Stomach smooth muscle (tissue), 2 donors: Measurements from ENCODE around the gene PDK2.

ENCODE experiments used
- H3K27ac ChIP-seq: one replicate; pipeline ENCODE4 v1.7.0; 2013; ENCODE audit warnings: mild to moderate bottlenecking, low read length, inconsistent platforms
- H3K27me3 ChIP-seq, 2 donors: one replicate each; pipeline ENCODE4 v1.7.0; 2013; ENCODE audit warnings: low read length in 2 of 2; ENCODE audit not compliant: insufficient read depth in 2 of 2, control insufficient read depth in 1 of 2
- H3K36me3 ChIP-seq, 2 donors: one replicate each; pipeline ENCODE4 v1.7.0; 2013; ENCODE audit warnings: low read length in 2 of 2; ENCODE audit not compliant: control insufficient read depth in 2 of 2, insufficient read depth in 2 of 2
- H3K4me1 ChIP-seq: one replicate; pipeline ENCODE4 v1.7.0; 2013; ENCODE audit warnings: low read length; ENCODE audit not compliant: control insufficient read depth, insufficient read depth
- H3K4me3 ChIP-seq, 2 donors: one replicate each; pipeline ENCODE4 v1.7.0; 2013; ENCODE audit warnings: low read length in 2 of 2
- H3K9ac ChIP-seq, 2 donors: one replicate each; pipeline ENCODE4 v1.7.0; 2013; ENCODE audit warnings: low read length in 2 of 2, mild to moderate bottlenecking in 1 of 2
- H3K9me3 ChIP-seq, 2 donors: one replicate each; pipeline ENCODE4 v1.7.0; 2013; ENCODE audit warnings: low read length in 2 of 2; ENCODE audit not compliant: control insufficient read depth in 2 of 2
- donor health status: healthy.
- donor health status: Pancreatic carcinoma.

Gene PDK2

DNA sequence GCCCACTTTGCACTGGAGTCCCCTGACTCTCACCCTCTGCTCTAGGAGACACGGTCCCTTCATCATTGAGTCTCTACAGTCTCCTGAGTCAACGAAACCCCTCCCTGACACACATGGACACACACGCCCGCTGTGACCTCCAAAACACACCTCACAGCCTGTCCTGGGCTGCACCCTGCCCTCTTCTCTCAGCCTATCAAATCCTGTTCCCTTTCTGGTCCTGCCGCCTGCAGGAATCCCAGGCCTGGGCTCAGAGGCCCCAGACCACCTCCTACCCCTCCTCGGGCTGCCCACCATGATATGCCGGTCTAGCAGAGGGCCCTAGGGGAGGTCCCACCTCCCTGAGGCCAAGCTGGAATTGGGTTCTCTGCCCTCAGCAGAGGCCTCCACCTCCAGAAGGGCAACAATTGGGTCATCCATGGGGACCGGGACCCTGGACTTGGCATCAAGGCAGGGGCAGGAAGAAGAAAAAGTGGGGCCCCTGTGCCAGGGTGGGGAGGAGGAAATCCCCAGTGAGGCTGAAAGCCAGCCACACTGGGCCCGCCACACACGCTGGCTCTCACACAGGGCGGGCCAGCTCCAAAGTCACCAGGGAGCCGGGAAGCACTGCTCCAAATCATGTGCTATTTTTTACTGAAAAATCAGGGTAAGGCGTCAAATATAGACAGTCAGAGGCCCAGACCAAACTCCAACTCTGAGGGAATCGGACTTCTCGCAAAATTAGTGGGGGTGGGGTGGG, 51.9 kb downstream of the PDK2 start:
- Histone ChIP-seq H3K27me3 (no peaks in the 10 kb centered on the region), H3K36me3 (peaks cover 21 to 25% of the 10 kb centered on the region in 2 donors), H3K4me1 (peaks cover 57% of the 10 kb centered on the region), H3K9me3 (no peaks in the 10 kb centered on the region), H3K9ac (peak overlapping the region; percentile 47 to 66), H3K4me3 (peak overlapping the region; percentile 75 to 79), H3K27ac (peak overlapping the region; percentile 70)

DNA sequence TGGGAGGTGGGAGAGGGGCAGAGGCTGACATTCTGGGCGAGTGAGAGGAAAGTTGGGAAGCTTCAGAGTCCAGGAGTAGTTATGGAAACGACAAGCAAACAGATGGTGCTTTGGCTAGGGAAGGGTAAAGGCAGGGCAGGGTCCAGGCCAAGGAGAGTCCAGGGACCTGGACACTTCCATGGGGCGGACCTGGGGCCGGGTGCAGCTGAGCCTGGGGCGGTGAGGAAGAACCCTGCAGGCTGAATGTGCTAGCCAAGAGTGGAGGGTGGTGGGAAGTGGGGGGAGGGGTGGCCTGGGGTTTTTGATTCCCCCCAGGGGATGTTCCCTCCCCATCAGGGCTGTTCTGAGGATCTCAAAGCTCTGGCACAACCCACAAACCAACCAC, 52.7 kb downstream of the PDK2 start:
- no peaks in the 10 kb centered on the region for H3K9me3 ChIP-seq
- H3K4me3 ChIP-seq, result peak overlapping the region; percentile 75 to 79
- H3K27me3 ChIP-seq, result no peaks in the 10 kb centered on the region
- peak overlapping the region; percentile 36 to 66 for H3K9ac ChIP-seq
- peak overlapping the region; percentile 70 for H3K27ac ChIP-seq
- peaks cover 16 to 19% of the 10 kb centered on the region in 2 donors for H3K36me3 ChIP-seq
- H3K4me1 ChIP-seq, result peaks cover 64% of the 10 kb centered on the region

DNA sequence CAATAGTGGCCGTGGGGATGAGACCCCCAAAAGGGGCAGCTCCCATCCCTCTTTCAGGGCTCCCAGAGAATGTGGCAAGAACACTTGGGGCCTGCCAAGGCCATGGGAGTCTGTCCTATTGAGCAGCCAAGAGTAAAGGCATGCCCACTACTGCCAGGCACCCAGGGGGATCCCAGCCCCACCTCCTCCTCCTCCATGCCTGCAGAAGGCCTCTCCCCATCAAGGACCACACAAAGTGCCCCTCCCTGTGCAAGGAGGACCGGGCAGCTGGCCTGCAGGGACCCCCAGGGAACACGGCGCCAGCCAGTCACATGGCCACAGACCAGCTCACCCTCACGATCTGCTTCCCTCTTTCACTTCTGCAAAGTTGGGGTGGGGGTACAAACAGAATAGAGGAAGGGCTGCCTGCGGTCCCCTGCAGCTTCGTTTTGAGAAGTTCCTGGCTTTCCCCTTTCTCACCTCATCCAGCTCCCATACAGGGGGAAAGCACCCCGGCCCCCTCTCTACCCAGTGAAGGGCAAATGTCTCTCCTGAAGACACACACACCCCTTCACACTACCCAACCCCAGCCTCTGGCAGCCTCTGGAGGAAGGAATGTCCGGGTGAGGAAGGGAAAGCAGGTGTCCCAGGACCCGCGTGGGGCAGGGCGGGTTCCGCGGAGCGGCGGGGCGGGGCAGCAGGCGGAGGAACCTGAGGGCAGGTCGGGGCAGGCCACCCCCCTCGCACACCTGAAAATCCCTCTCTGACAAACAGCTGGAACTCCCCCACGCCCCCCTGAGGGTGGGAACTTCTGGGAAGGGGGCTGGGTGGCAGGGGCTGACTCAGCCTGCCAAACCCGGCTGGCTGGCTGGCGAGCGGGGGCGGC, 53.3 kb downstream of the PDK2 start:
- peak overlapping the region; percentile 75 to 79 for H3K4me3 ChIP-seq
- no peaks in the 10 kb centered on the region for H3K9me3 ChIP-seq
- no peaks in the 10 kb centered on the region for H3K27me3 ChIP-seq
- peak overlapping the region; percentile 70 for H3K27ac ChIP-seq
- H3K4me1 ChIP-seq, result peaks cover 68% of the 10 kb centered on the region
- H3K36me3 ChIP-seq, result peaks cover 15% of the 10 kb centered on the region in 2 donors
- H3K9ac ChIP-seq, result peak overlapping the region; percentile 29 to 66

DNA sequence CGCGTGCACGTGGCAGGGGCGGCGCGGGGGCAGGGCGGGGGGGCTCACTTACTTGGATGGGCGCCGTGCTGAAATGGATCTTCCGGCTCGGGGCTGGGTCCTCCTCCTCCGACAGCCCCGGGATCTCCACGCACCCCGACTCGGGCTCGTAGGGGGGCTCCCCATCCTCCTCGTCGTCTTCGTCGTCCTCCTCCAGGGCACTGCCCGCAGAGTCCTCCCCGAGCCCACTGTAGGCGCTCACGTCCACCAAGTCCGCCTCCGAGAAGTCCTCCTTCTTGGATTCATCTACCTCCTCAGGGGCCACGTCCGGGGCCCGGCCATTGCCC, 53.9 kb downstream of the PDK2 start:
- Histone ChIP-seq H3K27ac (peak overlapping the region; percentile 60), H3K4me1 (peaks cover 73% of the 10 kb centered on the region), H3K36me3 (peaks cover 9 to 12% of the 10 kb centered on the region in 2 donors), H3K27me3 (no peaks in the 10 kb centered on the region), H3K9ac (peak overlapping the region; percentile 51 to 64), H3K9me3 (no peaks in the 10 kb centered on the region), H3K4me3 (peak overlapping the region; percentile 67 to 79)

DNA sequence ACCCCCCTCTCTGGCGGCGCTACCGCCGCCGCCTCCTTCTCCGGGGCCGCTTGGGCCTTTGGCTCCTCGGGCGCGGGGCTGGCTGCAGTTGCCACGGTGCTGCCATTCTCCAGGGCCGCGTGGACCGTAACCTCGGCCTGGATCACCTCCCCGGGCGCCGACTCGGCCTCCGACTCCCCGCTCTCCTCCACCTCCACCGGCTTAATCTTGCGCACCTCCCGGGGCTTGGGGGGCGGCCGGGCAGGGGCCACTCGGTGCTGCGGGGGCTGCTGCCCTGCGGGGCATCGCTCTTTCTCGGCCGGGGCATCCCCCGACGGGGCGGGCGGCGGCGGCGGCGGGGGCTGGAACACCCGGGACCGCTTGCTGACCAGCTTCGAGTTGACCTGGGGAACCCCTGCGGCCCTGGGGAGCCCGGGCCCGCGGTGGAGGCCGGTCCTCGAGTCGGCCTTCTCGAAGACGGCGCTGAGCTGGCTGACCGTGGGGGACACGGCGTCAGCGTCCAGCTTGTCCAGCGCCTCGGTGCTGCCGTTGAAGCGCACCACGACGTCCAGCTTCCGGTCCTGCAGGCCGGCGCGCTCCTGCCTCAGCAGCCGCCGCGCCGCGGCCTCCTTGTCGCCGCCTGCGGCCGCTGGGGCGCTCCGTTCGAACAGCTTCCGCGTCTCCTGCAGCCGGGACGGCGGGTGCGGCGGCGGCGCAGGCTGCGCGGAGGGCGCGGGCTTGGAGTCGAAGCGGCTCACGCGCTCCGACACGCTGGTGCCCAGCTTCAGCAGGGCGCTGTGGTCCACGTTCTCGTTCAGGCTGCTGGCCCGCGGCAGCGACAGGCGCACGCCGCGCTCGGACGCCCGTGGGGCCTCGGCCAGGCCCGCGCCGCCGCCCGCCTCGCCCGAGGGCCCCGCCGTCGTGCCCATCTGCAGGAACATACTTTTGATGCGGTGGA, 54.5 kb downstream of the PDK2 start:
- Histone ChIP-seq H3K4me3 (peak overlapping the region; percentile 67 to 79), H3K27me3 (no peaks in the 10 kb centered on the region), H3K27ac (peak overlapping the region; percentile 62), H3K9ac (peak overlapping the region; percentile 64 to 68), H3K36me3 (peaks cover 5% of the 10 kb centered on the region in 2 donors), H3K4me1 (peaks cover 78% of the 10 kb centered on the region), H3K9me3 (no peaks in the 10 kb centered on the region)

DNA sequence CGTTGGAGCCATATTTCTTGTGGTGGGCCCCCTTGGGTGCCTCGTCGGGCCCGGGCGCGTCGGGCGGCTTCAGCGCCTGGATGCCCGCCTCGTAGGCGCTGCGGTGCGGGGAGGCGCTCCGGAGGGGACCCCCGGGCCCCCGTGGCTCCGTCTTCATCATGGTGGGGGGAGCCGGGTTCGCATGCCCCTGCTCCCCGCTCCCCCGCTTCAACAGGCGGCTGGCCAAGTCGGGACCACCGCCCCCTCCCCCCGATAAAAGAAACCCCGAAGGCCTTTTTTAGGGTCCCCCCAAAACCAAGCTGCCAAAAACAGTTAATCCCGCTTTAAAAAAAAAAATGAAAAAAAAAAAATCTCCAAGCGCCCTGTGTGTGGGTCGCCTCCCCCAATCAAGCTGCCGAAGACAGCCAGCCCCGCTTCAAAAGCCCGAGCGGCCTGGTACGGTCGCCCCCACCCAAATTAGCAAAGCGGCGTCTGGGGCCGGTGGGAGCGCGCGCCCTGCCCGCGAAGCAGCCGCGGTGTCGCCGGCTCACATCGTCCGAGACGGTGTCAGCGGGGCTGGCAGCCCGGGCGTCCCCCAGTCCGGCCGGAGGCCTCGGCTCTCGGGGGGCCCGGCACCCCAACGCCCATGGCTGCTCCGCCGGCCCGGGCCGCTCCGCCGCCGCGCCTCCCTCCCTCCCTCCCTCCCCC, 55.3 kb downstream of the PDK2 start, which contains the start of gene PPP1R9B:
Gene PPP1R9B, minus strand, starts transcription at position 324 of the 687 bp plus-strand sequence. Its CDS starts 164 bp downstream, at position 160.
- Histone ChIP-seq H3K9ac (peak within 1 kb of the TSS; percentile 64 to 68), H3K9me3 (no peaks in the 10 kb centered on the region), H3K4me1 (peaks cover 78% of the 10 kb centered on the region), H3K27me3 (no peaks in the 10 kb centered on the region), H3K36me3 (no peaks in the 10 kb centered on the region), H3K4me3 (peak within 1 kb of the TSS; percentile 67 to 79), H3K27ac (peak within 1 kb of the TSS; percentile 82)

DNA sequence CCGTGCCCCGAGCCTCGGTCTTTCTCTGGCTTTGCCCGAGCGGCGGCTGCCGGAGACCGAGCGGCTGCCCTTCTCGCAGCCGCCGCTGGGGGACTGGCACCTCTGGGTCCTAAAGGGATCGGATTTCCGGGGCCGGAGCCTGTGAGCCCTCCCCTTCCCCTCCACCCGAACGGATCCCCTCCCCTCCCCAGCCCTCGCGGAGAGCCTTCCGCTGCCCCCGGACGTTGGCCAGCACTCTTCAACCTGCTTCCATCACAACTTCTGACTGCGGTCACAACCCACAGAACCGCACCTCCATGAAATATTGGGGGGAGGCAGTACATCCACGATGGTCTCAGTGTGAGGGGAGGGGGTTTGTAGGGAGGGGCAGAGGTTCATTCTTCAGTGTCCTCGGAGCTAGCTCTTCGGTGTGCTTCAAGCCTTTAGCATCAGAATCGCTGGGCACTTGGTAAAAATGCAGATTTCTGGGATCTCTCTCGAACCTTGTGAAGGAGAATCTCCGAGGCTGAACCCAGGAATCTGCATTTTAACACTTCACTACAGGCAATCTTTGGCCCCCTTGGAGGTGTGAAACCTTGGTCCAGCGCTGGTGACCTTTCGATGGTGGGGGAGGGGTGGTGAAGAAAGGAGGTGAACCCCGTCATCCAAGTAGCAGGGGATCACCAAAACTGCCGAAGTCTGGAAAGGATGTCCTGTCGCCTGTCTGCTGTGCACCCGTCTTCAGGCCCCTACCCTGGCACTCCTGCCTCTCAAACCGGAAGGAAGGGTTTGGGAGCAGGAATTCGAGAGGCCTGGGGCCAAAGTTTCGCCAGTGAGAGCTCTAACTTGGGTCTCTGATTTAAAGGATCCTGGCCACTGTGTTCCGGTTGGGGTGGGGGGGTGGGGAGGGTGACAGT, 56.1 kb downstream of the PDK2 start:
- Histone ChIP-seq H3K4me3 (peak overlapping the region; percentile 67 to 79), H3K9ac (peak overlapping the region; percentile 50 to 62), H3K27me3 (no peaks in the 10 kb centered on the region), H3K36me3 (no peaks in the 10 kb centered on the region), H3K9me3 (no peaks in the 10 kb centered on the region), H3K27ac (peak overlapping the region; percentile 82), H3K4me1 (peaks cover 72% of the 10 kb centered on the region)

DNA sequence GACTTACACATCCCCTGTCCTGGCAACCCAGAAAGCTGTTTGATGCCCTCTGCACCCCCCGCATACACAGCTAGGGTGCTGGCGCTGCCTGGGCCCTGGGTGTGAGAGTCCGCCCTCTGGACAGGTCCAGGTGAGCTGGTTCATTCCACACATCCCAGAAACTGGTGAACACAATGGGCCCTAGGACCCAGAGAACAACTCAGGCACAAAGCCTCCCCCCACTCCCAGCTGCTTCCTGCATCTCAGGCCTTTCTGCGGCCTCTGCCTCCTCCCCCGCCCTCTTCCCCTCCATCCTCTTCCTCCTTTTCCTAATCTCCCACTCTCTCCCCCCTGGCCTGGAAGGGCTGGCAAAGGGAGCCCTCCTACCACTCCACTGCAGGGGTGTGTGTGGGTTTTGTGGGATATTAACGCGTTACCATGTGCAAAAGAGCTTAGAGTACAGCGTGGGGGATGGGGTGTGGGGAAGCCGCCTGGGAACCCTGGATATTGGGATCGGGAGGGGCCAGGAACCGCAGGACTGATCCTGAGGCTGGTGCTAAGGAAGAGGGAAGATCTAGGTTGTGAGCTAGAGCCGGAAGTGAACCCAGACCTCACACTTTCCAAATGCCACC, 56.9 kb downstream of the PDK2 start:
- H3K27me3 ChIP-seq, result no peaks in the 10 kb centered on the region
- H3K9me3 ChIP-seq, result no peaks in the 10 kb centered on the region
- peak overlapping the region; percentile 64 to 79 for H3K4me3 ChIP-seq
- peaks cover 65% of the 10 kb centered on the region for H3K4me1 ChIP-seq
- H3K27ac ChIP-seq, result peak overlapping the region; percentile 71
- peak overlapping the region; percentile 69 to 71 for H3K9ac ChIP-seq
- no peaks in the 10 kb centered on the region for H3K36me3 ChIP-seq

DNA sequence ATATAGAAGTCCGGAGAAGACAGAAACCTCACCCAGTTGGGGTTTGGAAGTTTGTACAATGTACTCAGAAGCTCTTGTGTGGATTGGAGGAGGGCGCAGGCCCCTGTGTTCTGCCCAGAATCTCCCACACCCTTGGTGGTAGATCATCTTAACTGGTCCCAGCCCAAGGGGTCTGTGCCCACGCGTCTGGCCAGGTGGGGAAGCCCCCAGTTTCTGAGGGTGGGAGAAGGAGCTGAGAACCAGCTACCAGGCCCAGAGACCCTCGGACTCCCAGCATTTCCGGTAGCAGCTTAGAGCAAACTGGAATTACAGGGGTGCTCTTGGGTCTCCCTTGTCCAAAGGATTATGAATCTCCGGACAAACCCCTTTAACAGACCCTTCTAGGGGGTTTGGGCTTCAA, 57.6 kb downstream of the PDK2 start:
- Histone ChIP-seq H3K4me1 (peaks cover 58% of the 10 kb centered on the region), H3K36me3 (no peaks in the 10 kb centered on the region), H3K9ac (peak overlapping the region in 1 of 2 donors; percentile 69), H3K9me3 (no peaks in the 10 kb centered on the region), H3K4me3 (peak overlapping the region; percentile 64 to 79), H3K27me3 (no peaks in the 10 kb centered on the region), H3K27ac (peak overlapping the region; percentile 71)
